Subcutaneous adipose tissue (tissue), 4 donors: Measurements from ENCODE around the gene PSD2. TPM values are rescaled to one million over a fixed set of nuclear protein-coding genes. Genes with fewer than 3 reads are reported as not detected.

ENCODE experiments used
- CTCF ChIP-seq: fragments of 450-650 bp; IDR thresholded peaks from one replicate; pipeline ENCODE4 v1.5.1; 2016; ENCODE audit warnings: low read depth, mild to moderate bottlenecking, control low read depth, antibody characterized with exemption, moderate library complexity
- total RNA-seq, 4 donors: library from RNA; depleted of rRNA; stranded (reverse); fragments of >200 nt; gene quantifications; one replicate each; pipeline ENCODE4 v1.1.0, GENCODE V29; 2016

PSD2 gene
- total RNA-seq, 4 donors from 2014 or later, result 0.17 TPM; not detected in 3

- TF ChIP-seq CTCF, result no peak
These were observed 15.0 kb downstream of the PSD2 start for GRCh38 chr5:139810341-139811273.

- no peak for TF ChIP-seq CTCF
These were observed 15.6 kb downstream of the PSD2 start for GRCh38 chr5:139811274-139811607.

GRCh38 chr5:139812323-139812722, 16.7 kb downstream of the PSD2 start:
- TF ChIP-seq CTCF, result no peak

GRCh38 chr5:139812836-139813805, 17.5 kb downstream of the PSD2 start:
- no peak for TF ChIP-seq CTCF

GRCh38 chr5:139814191-139814601, 18.6 kb downstream of the PSD2 start:
- TF ChIP-seq CTCF, result no peak

- no peak for TF ChIP-seq CTCF
These were observed 19.2 kb downstream of the PSD2 start for GRCh38 chr5:139814704-139815280.
